Measurements from ENCODE around the gene GNAQ. TPM values are rescaled to one million over a fixed set of nuclear protein-coding genes. Genes with fewer than 3 reads are reported as not detected.

Gene GNAQ
- total RNA-seq, 1 experiment from 2014 or later, result 48.6 TPM

DNA sequence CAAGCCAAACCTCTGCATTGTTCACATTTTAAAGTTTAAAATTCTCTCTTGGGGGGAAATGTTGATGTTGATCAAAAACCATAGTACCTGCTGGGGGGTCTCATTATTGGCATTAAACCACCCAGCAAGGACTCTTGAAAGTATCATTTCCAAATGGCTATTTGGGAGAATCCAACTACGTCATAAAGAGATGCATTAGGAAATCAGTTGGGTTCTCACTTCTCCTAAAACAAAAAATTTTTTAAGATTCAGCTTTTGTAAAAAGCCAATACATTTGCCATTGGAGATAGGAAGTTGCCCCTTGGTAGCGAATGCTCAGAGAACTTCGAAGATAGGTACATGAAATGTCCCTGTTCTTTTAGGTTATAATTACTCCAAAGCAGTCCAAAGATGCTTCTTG, 96.4 kb downstream of the GNAQ start:
- Histone ChIP-seq H4K91ac (ENCODE audit: insufficient read length, low read depth, low read length) (no peak overlapping the region), H2BK20ac (ENCODE audit: low read depth, low read length, poor library complexity, severe bottlenecking) (no peak overlapping the region), H3K18ac (ENCODE audit: insufficient read length, low read depth, low read length) (no peak overlapping the region), H2BK15ac (ENCODE audit: low read depth, low read length) (no peak overlapping the region), H3K79me2 (ENCODE audit: insufficient read depth, low read length) (no peaks in the 10 kb centered on the region), H3K4me2 (ENCODE audit: insufficient read depth, insufficient read length, low read length) (no peak overlapping the region), H3K4ac (ENCODE audit: low read depth, low read length) (no peak overlapping the region), H2BK5ac (ENCODE audit: insufficient read length, low read length) (no peak overlapping the region), H2AK5ac (ENCODE audit: insufficient read length, low read length) (no peak overlapping the region), H3K9ac (ENCODE audit: extremely low read depth, insufficient read length, low read length) (no peak overlapping the region), H2BK12ac (ENCODE audit: insufficient read length, low read depth, low read length) (no peak overlapping the region), H3K56ac (ENCODE audit: insufficient read length, low read depth, low read length) (no peak overlapping the region), H3K14ac (ENCODE audit: insufficient read depth, low read length) (no peak overlapping the region), H2AFZ (ENCODE audit: low read length) (no peak overlapping the region), H3T11ph (ENCODE audit: low read length) (no peak overlapping the region), H4K20me1 (ENCODE audit: control insufficient read depth, insufficient read depth, insufficient read length) (no peaks in the 10 kb centered on the region), H3K4me1 (ENCODE audit: insufficient read depth, low read length) (no peaks in the 10 kb centered on the region), H3K9me3 (ENCODE audit: control insufficient read depth, low read depth, low read length) (no peaks in the 10 kb centered on the region), H3K23ac (ENCODE audit: insufficient read length, low read depth, low read length) (no peak overlapping the region), H3K27me3 (ENCODE audit: insufficient read depth, low read length) (no peaks in the 10 kb centered on the region), H4K8ac (replicated peaks; ENCODE audit: insufficient read length, low read depth, low read length) (no peak overlapping the region), H3K27ac (ENCODE audit: insufficient read length, low read depth, low read length) (no peak overlapping the region), H3K79me1 (ENCODE audit: insufficient read depth, low read depth, low read length, poor library complexity, severe bottlenecking) (no peaks in the 10 kb centered on the region), H4K5ac (ENCODE audit: insufficient read length, low read depth, low read length) (no peak overlapping the region), H3K23me2 (ENCODE audit: insufficient read length, low read depth, low read length, poor library complexity, severe bottlenecking) (no peaks in the 10 kb centered on the region), H2BK120ac (ENCODE audit: low read depth, low read length, poor library complexity, severe bottlenecking) (no peak overlapping the region)
- H3K4me1 Mint-ChIP-seq, result peaks cover 3 to 10% of the 10 kb centered on the region in 2 experiments; a peak in 2 of 4 replicates
- no peak overlapping the region for H3K27ac Mint-ChIP-seq
- H3K27me3 Mint-ChIP-seq (ENCODE audit: low read depth), result no peaks in the 10 kb centered on the region
- H3K9me3 Mint-ChIP-seq, result no peaks in the 10 kb centered on the region
- no peak overlapping the region for H3K4me3 Mint-ChIP-seq
- H3K36me3 Mint-ChIP-seq (ENCODE audit: insufficient read depth in 1 of 3, low read depth in 3 of 3), result peaks cover 0 to 2% (median 0%) of the 10 kb centered on the region in 3 experiments; a peak in 1 of 7 replicates
- no peak for DNase-seq
- TF ChIP-seq CTCF (conservative IDR thresholded peaks at IDR 0.05), result no peak
- WGBS (ENCODE audit: extremely low coverage, insufficient read length, low lambda C conversion rate), result no CpG with 5 or more reads among the region's 3 CpGs
